Suprapubic skin (tissue), 4 donors: ENCODE measurements around the gene ZSCAN4.

ENCODE experiments used
- CTCF ChIP-seq, 2 donors: fragments of 200-600 bp in 1 of 2; fragments of 450-650 bp in 1 of 2; sonication (generic) in 1 of 2; IDR thresholded peaks; one replicate each; pipeline ENCODE4 v1.5.1; 2016 to 2019; ENCODE audit warnings: antibody characterized with exemption in 2 of 2, mild to moderate bottlenecking in 1 of 2, moderate library complexity in 1 of 2
- POLR2A ChIP-seq, 2 donors: fragments of 450-650 bp; IDR thresholded peaks; one replicate each; pipeline ENCODE4 v1.6.1; 2017; ENCODE audit warnings: antibody characterized with exemption in 2 of 2, mild to moderate bottlenecking in 2 of 2, moderate library complexity in 2 of 2
- POLR2AphosphoS5 ChIP-seq, 3 donors: sonication (generic); formaldehyde crosslinking; IDR thresholded peaks; one replicate each; pipeline ENCODE4 v1.6.1; 2017; ENCODE audit warnings: antibody characterized with exemption in 3 of 3

DNA sequence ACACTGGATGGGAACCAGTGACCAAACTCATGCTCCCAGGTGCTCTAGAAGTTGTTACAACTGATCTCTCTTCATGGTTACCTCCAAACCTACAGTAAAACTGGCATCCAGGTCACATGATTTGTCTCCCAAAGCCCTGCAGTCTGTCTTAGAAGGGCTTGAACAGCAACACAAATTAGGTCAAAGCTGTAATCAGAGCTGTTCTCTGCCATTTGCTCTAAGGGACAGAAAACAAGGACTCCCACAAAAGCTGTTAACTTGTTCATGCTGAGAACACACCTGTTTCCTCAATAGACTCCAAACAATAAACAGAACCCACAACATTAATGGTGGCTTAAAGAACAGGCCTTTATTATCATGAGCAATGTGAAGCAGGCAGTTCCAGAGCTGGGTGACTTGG is 50.7 kb downstream of the ZSCAN4 start:
- TF ChIP-seq CTCF (IDR thresholded peaks at IDR 0.05) (no peak), POLR2A (IDR thresholded peaks at IDR 0.05) (no peak), POLR2AphosphoS5 (IDR thresholded peaks at IDR 0.05) (no peak)
